ENCODE data around the gene MAP3K5. TPM values are rescaled to one million over a fixed set of nuclear protein-coding genes. Genes with fewer than 3 reads are reported as not detected.
A peak's percentile ranks its signal among the peaks of the same experiment; 100 is the strongest.

The MAP3K5 gene
- total and polyA plus RNA-seq, 9 of the 15 experiments (the other 6 are each of a cell fraction or from before 2014, with no cell fraction given), result 2.2 to 13.0 (median 9.9) TPM

DNA sequence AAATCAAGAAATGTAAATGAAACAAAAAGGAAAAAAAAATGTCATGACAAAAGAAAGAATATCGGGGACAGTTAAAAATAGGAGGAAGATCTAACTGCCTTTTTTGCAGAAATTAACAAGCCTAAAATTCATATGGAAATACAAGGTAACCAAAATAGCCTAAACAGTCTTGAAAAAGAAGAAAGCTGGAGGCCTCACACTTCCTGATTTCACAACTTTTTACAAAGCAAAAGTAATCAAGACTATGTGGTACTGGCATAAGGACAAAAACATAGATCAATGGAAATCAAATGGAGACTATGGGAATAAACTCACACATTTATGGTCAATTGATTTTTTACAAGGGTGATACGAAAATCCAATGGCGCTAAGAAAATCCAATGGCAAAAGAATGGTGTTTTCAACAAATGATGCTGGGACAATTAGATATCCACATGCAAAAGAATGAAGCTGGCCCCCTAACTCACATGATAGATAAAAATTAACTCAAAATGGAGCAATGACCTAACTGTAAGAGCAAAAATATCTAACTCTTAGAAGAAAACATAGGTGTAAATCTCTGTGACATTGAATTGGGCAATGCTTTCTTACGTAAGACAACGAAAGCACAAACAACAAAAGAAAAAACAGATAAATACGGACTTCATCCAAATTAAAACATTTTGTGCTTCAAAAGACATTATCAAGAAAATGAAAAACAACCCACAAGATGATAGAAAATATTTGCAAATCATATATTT is 24.5 kb downstream of the MAP3K5 start (continued):
- TF ChIP-seq ZFP1 (CRISPR knock-in tag; IDR thresholded peaks at IDR 0.05), result no peak
- TF ChIP-seq NFATC3 (IDR thresholded peaks at IDR 0.05), result no peak
- TF ChIP-seq, protein P1, sequence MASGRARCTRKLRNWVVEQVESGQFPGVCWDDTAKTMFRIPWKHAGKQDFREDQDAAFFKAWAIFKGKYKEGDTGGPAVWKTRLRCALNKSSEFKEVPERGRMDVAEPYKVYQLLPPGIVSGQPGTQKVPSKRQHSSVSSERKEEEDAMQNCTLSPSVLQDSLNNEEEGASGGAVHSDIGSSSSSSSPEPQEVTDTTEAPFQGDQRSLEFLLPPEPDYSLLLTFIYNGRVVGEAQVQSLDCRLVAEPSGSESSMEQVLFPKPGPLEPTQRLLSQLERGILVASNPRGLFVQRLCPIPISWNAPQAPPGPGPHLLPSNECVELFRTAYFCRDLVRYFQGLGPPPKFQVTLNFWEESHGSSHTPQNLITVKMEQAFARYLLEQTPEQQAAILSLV (tag; IDR thresholded peaks at IDR 0.05), result 0 out of 2 replicates have a peak, but pooled peaks have one; percentile 23
- TF ChIP-seq TGIF2 (CRISPR knock-in tag; IDR thresholded peaks at IDR 0.05), result no peak
- TF ChIP-seq, protein P2, sequence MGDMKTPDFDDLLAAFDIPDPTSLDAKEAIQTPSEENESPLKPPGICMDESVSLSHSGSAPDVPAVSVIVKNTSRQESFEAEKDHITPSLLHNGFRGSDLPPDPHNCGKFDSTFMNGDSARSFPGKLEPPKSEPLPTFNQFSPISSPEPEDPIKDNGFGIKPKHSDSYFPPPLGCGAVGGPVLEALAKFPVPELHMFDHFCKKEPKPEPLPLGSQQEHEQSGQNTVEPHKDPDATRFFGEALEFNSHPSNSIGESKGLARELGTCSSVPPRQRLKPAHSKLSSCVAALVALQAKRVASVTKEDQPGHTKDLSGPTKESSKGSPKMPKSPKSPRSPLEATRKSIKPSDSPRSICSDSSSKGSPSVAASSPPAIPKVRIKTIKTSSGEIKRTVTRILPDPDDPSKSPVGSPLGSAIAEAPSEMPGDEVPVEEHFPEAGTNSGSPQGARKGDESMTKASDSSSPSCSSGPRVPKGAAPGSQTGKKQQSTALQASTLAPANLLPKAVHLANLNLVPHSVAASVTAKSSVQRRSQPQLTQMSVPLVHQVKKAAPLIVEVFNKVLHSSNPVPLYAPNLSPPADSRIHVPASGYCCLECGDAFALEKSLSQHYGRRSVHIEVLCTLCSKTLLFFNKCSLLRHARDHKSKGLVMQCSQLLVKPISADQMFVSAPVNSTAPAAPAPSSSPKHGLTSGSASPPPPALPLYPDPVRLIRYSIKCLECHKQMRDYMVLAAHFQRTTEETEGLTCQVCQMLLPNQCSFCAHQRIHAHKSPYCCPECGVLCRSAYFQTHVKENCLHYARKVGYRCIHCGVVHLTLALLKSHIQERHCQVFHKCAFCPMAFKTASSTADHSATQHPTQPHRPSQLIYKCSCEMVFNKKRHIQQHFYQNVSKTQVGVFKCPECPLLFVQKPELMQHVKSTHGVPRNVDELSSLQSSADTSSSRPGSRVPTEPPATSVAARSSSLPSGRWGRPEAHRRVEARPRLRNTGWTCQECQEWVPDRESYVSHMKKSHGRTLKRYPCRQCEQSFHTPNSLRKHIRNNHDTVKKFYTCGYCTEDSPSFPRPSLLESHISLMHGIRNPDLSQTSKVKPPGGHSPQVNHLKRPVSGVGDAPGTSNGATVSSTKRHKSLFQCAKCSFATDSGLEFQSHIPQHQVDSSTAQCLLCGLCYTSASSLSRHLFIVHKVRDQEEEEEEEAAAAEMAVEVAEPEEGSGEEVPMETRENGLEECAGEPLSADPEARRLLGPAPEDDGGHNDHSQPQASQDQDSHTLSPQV (IDR thresholded peaks at IDR 0.05), result no peak
- peak; percentile 93 for TF ChIP-seq CEBPB (tag; IDR thresholded peaks at IDR 0.05)
- TF ChIP-seq ZNF133 (CRISPR knock-in tag; IDR thresholded peaks at IDR 0.05), result no peak
- no peak for TF ChIP-seq ZNF140 (CRISPR knock-in tag; IDR thresholded peaks at IDR 0.05)
- no peak for TF ChIP-seq HDGF (IDR thresholded peaks at IDR 0.05)
- TF ChIP-seq SAFB (IDR thresholded peaks at IDR 0.05; ENCODE audit: borderline replicate concordance, low read depth, low read length), result no peak
- no peak for TF ChIP-seq RB1 (IDR thresholded peaks at IDR 0.05; ENCODE audit: low read depth)
- no peak for TF ChIP-seq EGR1 (conservative IDR thresholded peaks at IDR 0.05)
- no peak for TF ChIP-seq KLF6 (CRISPR knock-in tag; IDR thresholded peaks at IDR 0.05; ENCODE audit: borderline replicate concordance)
- no peak for TF ChIP-seq ZFP36 (IDR thresholded peaks at IDR 0.05; ENCODE audit: low read depth, low read length, partially characterized antibody)
- peak; percentile 39 to 46; a peak in 2 of 4 replicates for TF ChIP-seq TRIM24 (IDR thresholded peaks at IDR 0.05)
- no peak for TF ChIP-seq ZNF24 (IDR thresholded peaks at IDR 0.05)
- TF ChIP-seq, protein P3, sequence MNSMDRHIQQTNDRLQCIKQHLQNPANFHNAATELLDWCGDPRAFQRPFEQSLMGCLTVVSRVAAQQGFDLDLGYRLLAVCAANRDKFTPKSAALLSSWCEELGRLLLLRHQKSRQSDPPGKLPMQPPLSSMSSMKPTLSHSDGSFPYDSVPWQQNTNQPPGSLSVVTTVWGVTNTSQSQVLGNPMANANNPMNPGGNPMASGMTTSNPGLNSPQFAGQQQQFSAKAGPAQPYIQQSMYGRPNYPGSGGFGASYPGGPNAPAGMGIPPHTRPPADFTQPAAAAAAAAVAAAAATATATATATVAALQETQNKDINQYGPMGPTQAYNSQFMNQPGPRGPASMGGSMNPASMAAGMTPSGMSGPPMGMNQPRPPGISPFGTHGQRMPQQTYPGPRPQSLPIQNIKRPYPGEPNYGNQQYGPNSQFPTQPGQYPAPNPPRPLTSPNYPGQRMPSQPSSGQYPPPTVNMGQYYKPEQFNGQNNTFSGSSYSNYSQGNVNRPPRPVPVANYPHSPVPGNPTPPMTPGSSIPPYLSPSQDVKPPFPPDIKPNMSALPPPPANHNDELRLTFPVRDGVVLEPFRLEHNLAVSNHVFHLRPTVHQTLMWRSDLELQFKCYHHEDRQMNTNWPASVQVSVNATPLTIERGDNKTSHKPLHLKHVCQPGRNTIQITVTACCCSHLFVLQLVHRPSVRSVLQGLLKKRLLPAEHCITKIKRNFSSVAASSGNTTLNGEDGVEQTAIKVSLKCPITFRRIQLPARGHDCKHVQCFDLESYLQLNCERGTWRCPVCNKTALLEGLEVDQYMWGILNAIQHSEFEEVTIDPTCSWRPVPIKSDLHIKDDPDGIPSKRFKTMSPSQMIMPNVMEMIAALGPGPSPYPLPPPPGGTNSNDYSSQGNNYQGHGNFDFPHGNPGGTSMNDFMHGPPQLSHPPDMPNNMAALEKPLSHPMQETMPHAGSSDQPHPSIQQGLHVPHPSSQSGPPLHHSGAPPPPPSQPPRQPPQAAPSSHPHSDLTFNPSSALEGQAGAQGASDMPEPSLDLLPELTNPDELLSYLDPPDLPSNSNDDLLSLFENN (IDR thresholded peaks at IDR 0.05; ENCODE audit: low read depth in 2 of 2, low read length in 2 of 2), result no peak
- TF ChIP-seq JUNB (CRISPR knock-in tag; conservative IDR thresholded peaks at IDR 0.05), result no peak
- TF ChIP-seq ELF1 (tag; IDR thresholded peaks at IDR 0.05), result peak; percentile 36; the same call in 1 of the 2 replicates
- no peak for TF ChIP-seq SMAD1 (IDR thresholded peaks at IDR 0.05; ENCODE audit: low read depth, low read length, partially characterized antibody)
- TF ChIP-seq GATAD2B (IDR thresholded peaks at IDR 0.05; ENCODE audit: borderline replicate concordance), result no peak
- TF ChIP-seq STAG1 (CRISPR knock-in tag; IDR thresholded peaks at IDR 0.05; ENCODE audit: borderline replicate concordance), result no peak
